Panc1 (cell line): Measurements from ENCODE around the gene TANGO2. TPM values are rescaled to one million over a fixed set of nuclear protein-coding genes. Genes with fewer than 3 reads are reported as not detected.
A peak's percentile ranks its signal among the peaks of the same experiment; 100 is the strongest.

ENCODE experiments used
- ATAC-seq: fragments of 200-7000 bp; cut with Tn5 transposase; 2 replicates; pipeline ENCODE4 v1.9.1; 2020; ENCODE audit warnings: mild to moderate bottlenecking, moderate library complexity
- BruUV-seq: library from RNA; stranded (reverse); fragments of 400-500 nt; replicated peaks from 2 replicates; lab custom pipeline; 2021; lab: Mats Ljungman, UMichigan
- CTCF ChIA-PET: fragments of 300-600 bp; sonication (Branson Sonifier 250); formaldehyde crosslinking; loops from one replicate; lab custom pipeline; 2022; ENCODE audit warnings: antibody characterized with exemption; lab: Charles Lee
- POLR2A ChIA-PET: fragments of 300-600 bp; sonication (Branson Sonifier 250); formaldehyde crosslinking; loops from one replicate; lab custom pipeline; 2022; ENCODE audit warnings: antibody characterized with exemption; lab: Charles Lee
- DNase-seq: peaks from one replicate; pipeline ENCODE4 v3.0.0-alpha.2; 2010; ENCODE audit warnings: low read depth, low spot score
- H3K27ac ChIP-seq: 2 replicates; pipeline ENCODE4 v1.5.1; 2011; ENCODE audit warnings: mild to moderate bottlenecking, low read length, inconsistent platforms
- H3K27me3 ChIP-seq: fragments of 200-500 bp; sonication (Bioruptor generic); 2 replicates; pipeline ENCODE4 v1.6.0; 2014; ENCODE audit warnings: low read length, inconsistent platforms; ENCODE audit not compliant: control insufficient read depth, insufficient read depth
- H3K36me3 ChIP-seq: fragments of 200-500 bp; sonication (Bioruptor generic); 2 replicates; pipeline ENCODE4 v1.5.1; 2014; ENCODE audit warnings: inconsistent platforms, mild to moderate bottlenecking, low read length, moderate library complexity; ENCODE audit not compliant: control insufficient read depth, insufficient read depth
- H3K4me1 ChIP-seq: 2 replicates; pipeline ENCODE4 v1.5.1; 2011; ENCODE audit warnings: inconsistent platforms, mild to moderate bottlenecking, low read length, moderate library complexity; ENCODE audit not compliant: control insufficient read depth, insufficient read depth
- H3K4me3 ChIP-seq, 2 experiments: 2 replicates each; pipeline ENCODE4 v1.5.1; 2011 to 2012; ENCODE audit warnings: low read depth in 2 of 2, low read length in 2 of 2, mild to moderate bottlenecking in 2 of 2, inconsistent platforms in 1 of 2, moderate library complexity in 1 of 2
- H3K9me3 ChIP-seq: fragments of 200-500 bp; sonication (Bioruptor generic); 2 replicates; pipeline ENCODE4 v1.5.1; 2014; ENCODE audit warnings: low read depth, mild to moderate bottlenecking, inconsistent platforms, low read length, moderate library complexity; ENCODE audit not compliant: control insufficient read depth, insufficient read depth
- POLR2AphosphoS5 ChIP-seq: IDR thresholded peaks from 2 replicates; pipeline ENCODE4 v1.6.1; 2012; ENCODE audit warnings: mild to moderate bottlenecking, low read depth, low read length, moderate library complexity
- REST ChIP-seq, 2 experiments: IDR thresholded peaks; 2 replicates each; pipeline ENCODE4 v1.6.1; 2011 to 2012; ENCODE audit warnings: low read depth in 2 of 2, control low read depth in 1 of 2, low read length in 1 of 2, mild to moderate bottlenecking in 1 of 2, moderate library complexity in 1 of 2; ENCODE audit not compliant: insufficient read depth in 1 of 2
- SIN3A ChIP-seq: IDR thresholded peaks from 2 replicates; pipeline ENCODE4 v1.6.1; 2012; ENCODE audit warnings: low read depth, mild to moderate bottlenecking, low read length, moderate library complexity, borderline replicate concordance; ENCODE audit not compliant: insufficient read depth
- TCF7L2 ChIP-seq: IDR thresholded peaks from 2 replicates; pipeline ENCODE4 v1.6.1; 2011; ENCODE audit warnings: mild to moderate bottlenecking, low read depth, low read length, inconsistent platforms
- in situ Hi-C: cut with HindIII; loops from 2 replicates; pipeline ENCODE4 v1.10.0; 2016; ENCODE audit warnings: low sequenced_read_pairs, low pct_unique_long_range_greater_than_20kb
- intact Hi-C: fragments of 100-400 bp; cut with micrococcal nuclease; formaldehyde crosslinking; loops from one replicate; pipeline ENCODE4 v1.10.0; 2022; ENCODE audit not compliant: unreplicated experiment
- total RNA-seq: library from RNA; stranded (reverse); gene quantifications from one replicate; pipeline ENCODE4 v1.2.1, GENCODE V29; 2021; ENCODE audit not compliant: unreplicated experiment
- TF ChIP-seq, protein P1 (sequence below): fragments of 450-650 bp; IDR thresholded peaks from 2 replicates; pipeline ENCODE4 v1.5.1; 2017; ENCODE audit warnings: mild to moderate bottlenecking

Gene TANGO2
- total RNA-seq, 1 experiment from 2014 or later = 32.2 TPM

GRCh38 chr22:20090730-20091240 lies 69.9 kb downstream of the TANGO2 start:
- in situ Hi-C loops = no loop called here
- Histone ChIP-seq H3K36me3 (peaks cover 11% of the 10 kb centered on the region), H3K9me3 (no peaks in the 10 kb centered on the region), H3K4me3 (no peak overlapping the region), H3K27ac (no peak overlapping the region), H3K27me3 (no peaks in the 10 kb centered on the region), H3K4me1 (no peaks in the 10 kb centered on the region)
- BruUV-seq = no TSS peak
- no peak for TF ChIP-seq POLR2AphosphoS5
- TF ChIP-seq, protein P1, sequence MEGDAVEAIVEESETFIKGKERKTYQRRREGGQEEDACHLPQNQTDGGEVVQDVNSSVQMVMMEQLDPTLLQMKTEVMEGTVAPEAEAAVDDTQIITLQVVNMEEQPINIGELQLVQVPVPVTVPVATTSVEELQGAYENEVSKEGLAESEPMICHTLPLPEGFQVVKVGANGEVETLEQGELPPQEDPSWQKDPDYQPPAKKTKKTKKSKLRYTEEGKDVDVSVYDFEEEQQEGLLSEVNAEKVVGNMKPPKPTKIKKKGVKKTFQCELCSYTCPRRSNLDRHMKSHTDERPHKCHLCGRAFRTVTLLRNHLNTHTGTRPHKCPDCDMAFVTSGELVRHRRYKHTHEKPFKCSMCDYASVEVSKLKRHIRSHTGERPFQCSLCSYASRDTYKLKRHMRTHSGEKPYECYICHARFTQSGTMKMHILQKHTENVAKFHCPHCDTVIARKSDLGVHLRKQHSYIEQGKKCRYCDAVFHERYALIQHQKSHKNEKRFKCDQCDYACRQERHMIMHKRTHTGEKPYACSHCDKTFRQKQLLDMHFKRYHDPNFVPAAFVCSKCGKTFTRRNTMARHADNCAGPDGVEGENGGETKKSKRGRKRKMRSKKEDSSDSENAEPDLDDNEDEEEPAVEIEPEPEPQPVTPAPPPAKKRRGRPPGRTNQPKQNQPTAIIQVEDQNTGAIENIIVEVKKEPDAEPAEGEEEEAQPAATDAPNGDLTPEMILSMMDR = no peak
- no peak for TF ChIP-seq REST (IDR thresholded peaks at IDR 0.05; ENCODE audit: insufficient read depth in 1 of 2, low read depth in 2 of 2, low read length in 1 of 2)
- TF ChIP-seq SIN3A = no peak
- intact Hi-C loops = no loop called here
- ChIA-PET POLR2A (interaction anchor here (0.6 kb wide), 1 partner anchor 370 kb away, joined by 12 read pairs; no protein-coding TSS in a partner anchor), CTCF (no interaction called here)
- DNase-seq (no peak), ATAC-seq (no peak)

- H3K4me3 ChIP-seq = no peak overlapping the region
- no TSS peak for BruUV-seq
- no peak overlapping the region for H3K27ac ChIP-seq
- ChIA-PET CTCF (no interaction called here), POLR2A (no interaction called here)
- H3K4me1 ChIP-seq = no peaks in the 10 kb centered on the region
- in situ Hi-C loops = no loop called here
- peaks cover 13% of the 10 kb centered on the region for H3K36me3 ChIP-seq
- intact Hi-C loops = no loop called here
- no peak for TF ChIP-seq SIN3A
- TF ChIP-seq REST (IDR thresholded peaks at IDR 0.05; ENCODE audit: insufficient read depth in 1 of 2, low read depth in 2 of 2, low read length in 1 of 2) = no peak
- TF ChIP-seq, protein P1 = no peak
- no peak for TF ChIP-seq POLR2AphosphoS5
- no peak for TF ChIP-seq TCF7L2
- ATAC-seq = 0 out of 2 replicates have a peak, but pooled peaks have one; percentile 20
- DNase-seq = no peak
- H3K9me3 ChIP-seq = no peaks in the 10 kb centered on the region
- H3K27me3 ChIP-seq = no peaks in the 10 kb centered on the region
Measured at GRCh38 chr22:20091690-20092476, 71.0 kb downstream of the TANGO2 start.
